Measurements from ENCODE around the gene VPS72. TPM values are rescaled to one million over a fixed set of nuclear protein-coding genes. Genes with fewer than 3 reads are reported as not detected.

VPS72 gene
- total and polyA plus RNA-seq, 2 donors (not counting 3 experiments of a cell fraction or from before 2014, with no cell fraction given) = 76.2 to 85.2 TPM

GRCh38 chr1:151165738-151166504, 24.1 kb downstream of the VPS72 start, which contains the start of the genes LYSMD1 and SCNM1:
Gene LYSMD1 (minus strand): TSS chr1:151165902. CDS start chr1:151165258, 644 bp downstream.
Gene SCNM1 (plus strand): TSS chr1:151166144. CDS start chr1:151166153, 9 bp downstream.
- FAIRE-seq = peak; percentile 98
- intact Hi-C loops (cut with micrococcal nuclease) = loop anchor here (1.0 kb wide), 5 partner anchors 20 to 158 kb away; partner anchors contain the start of genes PIP5K1A, PRUNE1, SEMA6C and VPS72
- peaks cover 19% of the 10 kb centered on the region for H3K4me1 ChIP-seq (ENCODE audit: control insufficient read depth, extremely low read depth, insufficient read depth, low read length)

More at GRCh38 chr1:151165738-151166504, 24.1 kb downstream of the VPS72 start, which contains the start of the genes LYSMD1 and SCNM1:
- peaks cover 0 to 14% of the 10 kb centered on the region in 2 experiments for H3K36me3 ChIP-seq (ENCODE audit: control insufficient read depth in 2 of 2, extremely low read depth in 1 of 2, insufficient read depth in 2 of 2, low read length in 2 of 2)
- H3K4me3 ChIP-seq (replicated peaks in 1 of 3; ENCODE audit: insufficient read depth in 1 of 3, low read depth in 1 of 3, low read length in 3 of 3) = peak within 1 kb of the TSS; percentile 65 to 89 (median 81)
- peak within 1 kb of the TSS; percentile 65 for H3K27ac ChIP-seq (ENCODE audit: insufficient read depth, low read depth, low read length)
- H3K9me1 ChIP-seq (replicated peaks; ENCODE audit: control insufficient read depth, extremely low read depth, insufficient read depth, low read length) = no peaks in the 10 kb centered on the region
- DNase-seq (ENCODE audit: low read depth, low spot score) = peak; percentile 98
- ChIA-PET POLR2A (interaction anchor here (0.7 kb wide), 1 partner anchor 116 kb away, joined by 3 read pairs; no protein-coding TSS in a partner anchor), CTCF (interaction anchor here (0.9 to 2.9 kb wide), 10 partner anchors 11 to 141 kb away, joined by 3 to 17 read pairs (median 4); partner anchors contain the start of gene VPS72)
- TF ChIP-seq, protein P1, sequence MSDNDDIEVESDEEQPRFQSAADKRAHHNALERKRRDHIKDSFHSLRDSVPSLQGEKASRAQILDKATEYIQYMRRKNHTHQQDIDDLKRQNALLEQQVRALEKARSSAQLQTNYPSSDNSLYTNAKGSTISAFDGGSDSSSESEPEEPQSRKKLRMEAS (IDR thresholded peaks at IDR 0.05; ENCODE audit: insufficient read depth, insufficient read length) = peak; percentile 28
- peak; percentile 69 for TF ChIP-seq POLR2A (IDR thresholded peaks at IDR 0.05; ENCODE audit: low read depth, low read length)
- TF ChIP-seq POLR2AphosphoS5 (IDR thresholded peaks at IDR 0.05; ENCODE audit: insufficient read depth, low read depth, low read length) = no peak
- TF ChIP-seq JUN (IDR thresholded peaks at IDR 0.05; ENCODE audit: borderline replicate concordance, insufficient read depth, insufficient read length, low read depth) = no peak
- no peak for TF ChIP-seq GATA2 (IDR thresholded peaks at IDR 0.05; ENCODE audit: insufficient read depth, insufficient read length, low read depth, low read length)
- TF ChIP-seq FOS (IDR thresholded peaks at IDR 0.05; ENCODE audit: borderline replicate concordance, insufficient read depth, low read length) = no peak
- no peak for TF ChIP-seq EZH2 (IDR thresholded peaks at IDR 0.05; ENCODE audit: borderline replicate concordance, low read depth, low read length, severe bottlenecking)
- TF ChIP-seq CTCF (IDR thresholded peaks at IDR 0.05; ENCODE audit: extremely low read depth in 1 of 2, insufficient read depth in 1 of 2, low read depth in 1 of 2, low read length in 2 of 2) = no peak
- peak within 1 kb of the TSS; percentile 90 for H2AFZ ChIP-seq (ENCODE audit: low read depth, low read length)
- H3K4me2 ChIP-seq (ENCODE audit: insufficient read depth, low read length) = peak within 1 kb of the TSS; percentile 92
- H3K9ac ChIP-seq (replicated peaks; ENCODE audit: extremely low read depth, insufficient read depth, low read length) = peak within 1 kb of the TSS; percentile 94
- TSS peak; percentile 72 for BruUV-seq (replicated peaks)
- H4K20me1 ChIP-seq (replicated peaks; ENCODE audit: control insufficient read depth, extremely low read depth, insufficient read depth, low read length) = no peaks in the 10 kb centered on the region
- H3K79me2 ChIP-seq (ENCODE audit: control insufficient read depth, insufficient read depth, low read length) = peaks cover 21% of the 10 kb centered on the region
- H3K27me3 ChIP-seq (ENCODE audit: control insufficient read depth in 2 of 2, insufficient read depth in 2 of 2, low read length in 2 of 2) = no peaks in the 10 kb centered on the region
- dilution Hi-C loops (cut with MboI; ENCODE audit: extremely low pct_ligation_motif_present, low sequenced_read_pairs) = no loop called here
- no peaks in the 10 kb centered on the region for H3K9me3 ChIP-seq (replicated peaks; ENCODE audit: control insufficient read depth, insufficient read depth, low read length)
